PC-9 (cell line): ENCODE measurements around the gene SCD5. TPM values are rescaled to one million over a fixed set of nuclear protein-coding genes. Genes with fewer than 3 reads are reported as not detected.

Experiments
- BruUV-seq: library from RNA; stranded (reverse); fragments of 400-500 nt; replicated peaks from 2 replicates; lab custom pipeline; 2021; lab: Mats Ljungman, UMichigan
- CTCF ChIA-PET: fragments of 300-600 bp; sonication (Branson Sonifier 250); formaldehyde crosslinking; loops from one replicate; lab custom pipeline; 2022; ENCODE audit warnings: antibody characterized with exemption; lab: Charles Lee
- POLR2A ChIA-PET: fragments of 300-600 bp; sonication (Branson Sonifier 250); formaldehyde crosslinking; loops from one replicate; lab custom pipeline; 2022; ENCODE audit warnings: antibody characterized with exemption; ENCODE audit not compliant: unreplicated experiment; lab: Charles Lee
- DNase-seq, 2 experiments: peaks; one replicate each; pipeline versions ENCODE4 v3.0.0 to v3.0.0-alpha.2; 2015 to 2022; ENCODE audit warnings: mixed read lengths in 1 of 2
- H2AFZ ChIP-seq: fragments of 200-600 bp; sonication (generic); 2 replicates; pipeline ENCODE4 v1.8.1; 2017; ENCODE audit warnings: antibody characterized with exemption
- H3F3A ChIP-seq: fragments of 200-600 bp; sonication (generic); 2 replicates; pipeline ENCODE4 v1.8.1; 2017; ENCODE audit warnings: antibody characterized with exemption, mild to moderate bottlenecking, low read depth; ENCODE audit not compliant: insufficient read depth
- H3K27ac ChIP-seq: fragments of 200-600 bp; sonication (generic); 2 replicates; pipeline ENCODE4 v1.6.1; 2016; ENCODE audit warnings: mixed run types
- H3K27me3 ChIP-seq: fragments of 200-600 bp; sonication (generic); 2 replicates; pipeline ENCODE4 v1.6.1; 2016; ENCODE audit warnings: low read depth, mixed run types; ENCODE audit not compliant: insufficient read depth
- H3K36me3 ChIP-seq: fragments of 200-600 bp; sonication (generic); 2 replicates; pipeline ENCODE4 v1.6.1; 2016; ENCODE audit warnings: low read depth, mixed run types
- H3K4me1 ChIP-seq: fragments of 200-600 bp; sonication (generic); replicated peaks from 2 replicates; pipeline ENCODE4 v1.6.1; 2016; ENCODE audit warnings: mixed run types; ENCODE audit not compliant: insufficient read depth
- H3K4me2 ChIP-seq: fragments of 200-600 bp; sonication (generic); 2 replicates; pipeline ENCODE4 v1.6.1; 2017; ENCODE audit warnings: mixed run types
- H3K4me3 ChIP-seq: fragments of 200-600 bp; sonication (generic); 2 replicates; pipeline ENCODE4 v1.6.1; 2016; ENCODE audit warnings: mixed run types
- H3K79me2 ChIP-seq: fragments of 200-600 bp; sonication (generic); 2 replicates; pipeline ENCODE4 v1.6.1; 2017; ENCODE audit warnings: low read depth, mixed run types
- H3K9me2 ChIP-seq: fragments of 200-600 bp; sonication (generic); 2 replicates; pipeline ENCODE4 v1.8.1; 2017; ENCODE audit warnings: mild to moderate bottlenecking; ENCODE audit not compliant: insufficient read depth
- H3K9me3 ChIP-seq: fragments of 200-600 bp; sonication (generic); 2 replicates; pipeline ENCODE4 v1.8.1; 2016; ENCODE audit warnings: low read depth; ENCODE audit not compliant: insufficient read depth
- H4K20me1 ChIP-seq: fragments of 200-600 bp; sonication (generic); 2 replicates; pipeline ENCODE4 v1.8.1; 2017; ENCODE audit not compliant: insufficient read depth
- CTCF ChIP-seq: fragments of 200-600 bp; sonication (generic); conservative IDR thresholded peaks from 2 replicates; pipeline ENCODE4 v1.6.1; 2017; ENCODE audit warnings: mixed run types, antibody characterized with exemption, mild to moderate bottlenecking, moderate library complexity
- EZH2 ChIP-seq: fragments of 200-600 bp; sonication (generic); IDR thresholded peaks from 2 replicates; pipeline ENCODE4 v1.8.0; 2017; ENCODE audit warnings: antibody characterized with exemption, low read depth
- intact Hi-C: fragments of 100-400 bp; cut with micrococcal nuclease; formaldehyde crosslinking; loops from one replicate; pipeline ENCODE4 v1.10.0; 2022; ENCODE audit not compliant: unreplicated experiment
- total RNA-seq: library from RNA; stranded (reverse); gene quantifications from 2 replicates; pipeline ENCODE4 v1.2.3, GENCODE V29; 2021

SCD5 gene
- total RNA-seq, 1 experiment from 2014 or later, result 34.3 TPM

GRCh38 chr4:82810176-82810575 lies 11.6 kb upstream of the SCD5 start:
- Histone ChIP-seq H2AFZ (no peak overlapping the region), H4K20me1 (no peaks in the 10 kb centered on the region), H3K9me3 (no peaks in the 10 kb centered on the region), H3K4me2 (no peak overlapping the region), H3K4me1 (no peaks in the 10 kb centered on the region), H3K36me3 (no peaks in the 10 kb centered on the region), H3K27me3 (no peaks in the 10 kb centered on the region), H3K4me3 (no peak overlapping the region), H3K79me2 (no peaks in the 10 kb centered on the region), H3K27ac (no peak overlapping the region), H3F3A (no peaks in the 10 kb centered on the region), H3K9me2 (no peaks in the 10 kb centered on the region)
- POLR2A ChIA-PET, result no interaction called here
- no TSS peak for BruUV-seq
- TF ChIP-seq EZH2 (no peak), CTCF (no peak)
- DNase-seq, result no peak
- intact Hi-C loops, result no loop called here
- CTCF ChIA-PET, result no interaction called here

- no peak for DNase-seq
- H4K20me1 ChIP-seq, result no peaks in the 10 kb centered on the region
- H3F3A ChIP-seq, result no peaks in the 10 kb centered on the region
- no TSS peak for BruUV-seq
- no peak overlapping the region for H2AFZ ChIP-seq
- no peaks in the 10 kb centered on the region for H3K9me3 ChIP-seq
- H3K4me3 ChIP-seq, result no peak overlapping the region
- no peaks in the 10 kb centered on the region for H3K9me2 ChIP-seq
- H3K4me1 ChIP-seq, result no peaks in the 10 kb centered on the region
- TF ChIP-seq CTCF (no peak), EZH2 (no peak)
- H3K27me3 ChIP-seq, result no peaks in the 10 kb centered on the region
- no peak overlapping the region for H3K27ac ChIP-seq
- H3K36me3 ChIP-seq, result no peaks in the 10 kb centered on the region
- H3K79me2 ChIP-seq, result no peaks in the 10 kb centered on the region
- no peak overlapping the region for H3K4me2 ChIP-seq
- CTCF ChIA-PET, result no interaction called here
- POLR2A ChIA-PET, result no interaction called here
- intact Hi-C loops, result loop anchor here (10.0 kb wide), 1 partner anchor 345 kb away; no protein-coding TSS in a partner anchor
Observed at GRCh38 chr4:82809619-82810018, 11.0 kb upstream of the SCD5 start.

GRCh38 chr4:82803746-82804145 lies 5.2 kb upstream of the SCD5 start:
- CTCF ChIA-PET, result no interaction called here
- BruUV-seq, result no TSS peak
- Histone ChIP-seq H3K4me2 (no peak overlapping the region), H3K36me3 (no peaks in the 10 kb centered on the region), H3K9me3 (no peaks in the 10 kb centered on the region), H2AFZ (no peak overlapping the region), H3K4me1 (no peaks in the 10 kb centered on the region; the same call in 1 of the 2 replicates), H3K4me3 (no peak overlapping the region), H3K27ac (no peak overlapping the region), H3K79me2 (no peaks in the 10 kb centered on the region), H3F3A (no peaks in the 10 kb centered on the region), H3K27me3 (no peaks in the 10 kb centered on the region), H4K20me1 (no peaks in the 10 kb centered on the region), H3K9me2 (no peaks in the 10 kb centered on the region)
- DNase-seq, result no peak
- intact Hi-C loops, result loop anchor here (2.0 to 10.0 kb wide), 2 partner anchors 81 to 339 kb away; no protein-coding TSS in a partner anchor
- TF ChIP-seq CTCF (no peak), EZH2 (no peak)
- POLR2A ChIA-PET, result interaction anchor here (0.7 kb wide), 1 partner anchor 430 kb away, joined by 4 read pairs; no protein-coding TSS in a partner anchor
